GM12891 (cell line): Measurements from ENCODE around the gene ST3GAL3.

Source experiments
- DNase-seq: peaks from one replicate; pipeline ENCODE4 v3.0.0; 2011; ENCODE audit warnings: low spot score; ENCODE audit not compliant: insufficient read length
- FAIRE-seq: peaks from 2 replicates; lab custom pipeline; 2011; peaks lifted over from hg19 to GRCh38; lab: Jason Lieb, UNC
- PAX5 ChIP-seq: IDR thresholded peaks from 2 replicates; pipeline ENCODE4 v1.6.1; 2011; ENCODE audit warnings: low read length, moderate library complexity, mild to moderate bottlenecking; ENCODE audit not compliant: insufficient read depth, severe bottlenecking
- POLR2A ChIP-seq: IDR thresholded peaks from 2 replicates; pipeline ENCODE4 v1.6.1; 2011; ENCODE audit warnings: low read depth, low read length, control low read depth
- POLR2AphosphoS5 ChIP-seq: IDR thresholded peaks from 2 replicates; pipeline ENCODE4 v1.6.1; 2011; ENCODE audit warnings: low read depth, low read length, control low read depth
- POU2F2 ChIP-seq: IDR thresholded peaks from 2 replicates; pipeline ENCODE4 v1.6.1; 2011; ENCODE audit warnings: low read depth, mild to moderate bottlenecking, control low read depth, low read length, moderate library complexity
- SPI1 ChIP-seq: IDR thresholded peaks from 2 replicates; pipeline ENCODE4 v1.6.1; 2011; ENCODE audit warnings: low read depth, low read length, control low read depth
- TAF1 ChIP-seq: IDR thresholded peaks from 2 replicates; pipeline ENCODE4 v1.6.1; 2011; ENCODE audit warnings: low read depth, low read length, control low read depth

ST3GAL3 gene

GRCh38 chr1:43951021-43951985 is 244.0 kb downstream of the ST3GAL3 start:
- TF ChIP-seq PAX5 (no peak), TAF1 (no peak), POU2F2 (no peak), POLR2AphosphoS5 (no peak), SPI1 (no peak), POLR2A (no peak)
- FAIRE-seq (no peak), DNase-seq (no peak)

- FAIRE-seq = no peak
- no peak for TF ChIP-seq SPI1
- no peak for TF ChIP-seq TAF1
- TF ChIP-seq POU2F2 = no peak
- no peak for TF ChIP-seq POLR2AphosphoS5
- no peak for TF ChIP-seq PAX5
- TF ChIP-seq POLR2A = no peak
- no peak for DNase-seq
Observed at GRCh38 chr1:43952731-43953346, 245.5 kb downstream of the ST3GAL3 start.

DNA sequence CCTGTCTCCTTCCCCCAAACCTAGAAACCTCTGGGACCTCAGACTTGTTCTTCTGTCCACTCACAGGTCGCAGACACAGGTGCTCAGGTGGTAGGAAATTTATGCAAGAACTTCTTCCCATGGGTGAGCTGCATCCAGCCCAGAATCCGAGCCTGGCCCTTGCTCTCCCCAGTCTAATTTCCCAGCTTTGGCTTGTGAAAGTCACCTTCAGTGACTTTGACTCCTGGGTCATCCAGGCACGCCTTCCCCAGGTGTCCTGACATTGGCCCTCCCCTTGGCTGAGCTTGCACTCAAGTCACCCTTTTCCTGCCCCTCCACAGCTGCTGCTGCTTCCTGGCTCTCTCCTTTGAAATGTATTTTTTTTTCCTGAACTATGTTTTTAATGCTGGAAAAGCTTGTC is 246.0 kb downstream of the ST3GAL3 start:
- no peak for DNase-seq
- FAIRE-seq = no peak
- no peak for TF ChIP-seq POLR2A
- no peak for TF ChIP-seq TAF1
- no peak for TF ChIP-seq POLR2AphosphoS5
- TF ChIP-seq PAX5 = no peak
- TF ChIP-seq POU2F2 = no peak
- no peak for TF ChIP-seq SPI1

DNA sequence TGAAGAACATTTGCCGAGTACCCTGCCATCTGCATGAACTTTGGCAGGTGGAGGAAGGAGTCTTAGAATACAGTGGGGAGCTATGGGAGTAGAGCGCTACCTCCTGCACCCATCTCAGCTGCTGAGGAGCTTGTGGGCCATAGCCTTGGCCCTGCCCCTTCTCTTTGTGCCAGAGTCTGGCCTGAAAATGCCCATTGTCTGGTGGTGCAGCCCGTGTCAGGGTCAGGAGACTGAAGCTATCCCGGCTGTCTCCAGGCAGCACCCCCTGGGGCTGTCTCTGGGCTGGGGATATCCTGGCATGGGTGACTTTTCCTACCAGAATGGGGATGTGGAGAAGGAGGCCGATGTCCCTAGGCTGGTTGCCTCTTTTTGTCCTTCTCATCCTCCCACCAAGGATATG is 246.7 kb downstream of the ST3GAL3 start:
- TF ChIP-seq TAF1 (no peak), SPI1 (no peak), POLR2AphosphoS5 (no peak), POLR2A (no peak), POU2F2 (no peak), PAX5 (no peak)
- DNase-seq (no peak), FAIRE-seq (no peak)

- DNase-seq = no peak
- TF ChIP-seq PAX5 (no peak), SPI1 (no peak), POLR2AphosphoS5 (no peak), TAF1 (no peak), POU2F2 (no peak), POLR2A (no peak)
- FAIRE-seq = no peak
Observed at GRCh38 chr1:43956234-43956633, 248.9 kb downstream of the ST3GAL3 start.

- FAIRE-seq (no peak), DNase-seq (no peak)
- TF ChIP-seq POU2F2 = no peak
- TF ChIP-seq POLR2A = no peak
- TF ChIP-seq SPI1 = no peak
- TF ChIP-seq PAX5 = no peak
- no peak for TF ChIP-seq POLR2AphosphoS5
- TF ChIP-seq TAF1 = no peak
Observed at GRCh38 chr1:43957407-43958040, 250.2 kb downstream of the ST3GAL3 start.

- DNase-seq = no peak
- FAIRE-seq = no peak
- TF ChIP-seq POLR2A = no peak
- no peak for TF ChIP-seq POU2F2
- TF ChIP-seq TAF1 = no peak
Observed at GRCh38 chr1:43958351-43959255, 251.3 kb downstream of the ST3GAL3 start.

DNA sequence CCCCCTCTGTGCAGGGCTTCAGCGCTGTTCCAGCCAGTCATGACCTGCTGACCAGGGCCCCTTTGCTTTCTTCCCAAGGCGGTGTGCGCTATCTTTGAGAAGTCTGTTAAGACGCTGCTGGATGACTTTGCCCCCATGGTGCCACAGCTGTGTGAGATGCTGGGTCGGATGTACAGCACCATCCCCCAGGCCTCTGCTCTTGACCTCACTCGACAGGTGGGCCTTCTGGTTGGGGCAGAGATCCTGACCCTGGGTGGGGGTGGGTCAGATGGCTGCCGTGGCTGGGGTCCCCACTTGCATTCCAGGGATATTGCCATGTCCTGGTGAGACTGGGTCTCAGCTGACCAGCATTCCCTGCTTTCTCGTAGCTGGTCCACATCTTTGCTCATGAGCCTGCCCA is 253.5 kb downstream of the ST3GAL3 start:
- DNase-seq = no peak
- FAIRE-seq = no peak
- TF ChIP-seq POLR2AphosphoS5 = no peak
- TF ChIP-seq POU2F2 = no peak
- no peak for TF ChIP-seq PAX5
- no peak for TF ChIP-seq POLR2A
- TF ChIP-seq TAF1 = no peak
- no peak for TF ChIP-seq SPI1

- TF ChIP-seq POLR2A = no peak
- TF ChIP-seq SPI1 = no peak
- TF ChIP-seq POU2F2 = no peak
- no peak for TF ChIP-seq TAF1
- TF ChIP-seq PAX5 = no peak
- TF ChIP-seq POLR2AphosphoS5 = no peak
- no peak for FAIRE-seq
- DNase-seq = no peak
Observed at GRCh38 chr1:43961692-43962091, 254.4 kb downstream of the ST3GAL3 start.
